Stimulated activated effector memory CD8-positive, alpha-beta T cell treated with anti-CD3 and anti-CD28 coated beads, Interleukin-12 subunit alpha, Interleukin-12 subunit beta, amount 100 ng/mL, for 72 hours (primary cell): ENCODE data around the gene MFSD6L.

Experiments
- ATAC-seq: fragments of 150-1000 bp; cut with Tn5 transposase; 2 replicates; pipeline ENCODE4 v1.10.0; 2021
- DNase-seq, 2 donors: peaks; one replicate each; pipeline ENCODE4 v3.0.0; 2021 to 2022; ENCODE audit warnings: low spot score in 2 of 2
- H3K27ac Mint-ChIP-seq: one replicate; pipeline ENCODE4 v1.8.0; 2022; ENCODE audit warnings: mild to moderate bottlenecking, mixed read lengths
- H3K36me3 Mint-ChIP-seq: one replicate; pipeline ENCODE4 v1.8.0; 2022; ENCODE audit warnings: mild to moderate bottlenecking, mixed read lengths
- H3K4me1 Mint-ChIP-seq: one replicate; pipeline ENCODE4 v1.8.0; 2022; ENCODE audit warnings: mixed read lengths
- H3K4me3 Mint-ChIP-seq: one replicate; pipeline ENCODE4 v1.8.0; 2022; ENCODE audit warnings: mild to moderate bottlenecking, mixed read lengths
- H3K9me3 Mint-ChIP-seq: one replicate; pipeline ENCODE4 v1.8.0; 2022; ENCODE audit warnings: mixed read lengths

The MFSD6L gene

DNA sequence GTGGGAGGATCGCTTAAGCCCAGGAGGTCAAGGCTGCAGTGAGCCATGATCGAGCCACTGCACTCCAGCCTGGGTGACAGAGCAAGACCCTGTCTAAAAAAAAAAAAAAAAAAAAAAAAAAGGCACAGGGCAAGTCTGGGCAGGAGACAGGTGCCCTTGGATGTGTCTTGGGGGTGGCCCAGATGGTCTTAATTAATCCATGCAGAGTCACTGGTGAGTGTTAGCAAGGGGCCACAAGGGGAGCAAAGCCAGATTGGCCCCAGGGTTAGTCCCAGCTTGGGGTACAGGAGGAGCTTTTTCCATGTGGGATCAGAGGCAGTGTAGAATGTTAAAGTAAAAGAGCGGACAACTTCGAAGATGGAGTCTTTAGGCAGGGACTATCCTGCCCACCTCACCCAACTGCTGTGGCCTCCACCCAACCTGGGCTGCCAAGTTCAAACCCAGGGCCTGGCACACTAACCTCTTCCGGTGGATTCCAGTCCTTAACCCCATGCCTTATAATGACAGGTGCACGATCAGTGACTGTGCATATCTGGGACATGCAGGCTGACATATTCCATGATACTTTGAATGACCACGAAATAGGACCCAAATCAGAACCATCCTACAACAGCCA is 32.2 kb upstream of the MFSD6L start:
- no peak for ATAC-seq
- H3K9me3 Mint-ChIP-seq, result no peaks in the 10 kb centered on the region
- H3K36me3 Mint-ChIP-seq, result peaks cover 29% of the 10 kb centered on the region

DNA sequence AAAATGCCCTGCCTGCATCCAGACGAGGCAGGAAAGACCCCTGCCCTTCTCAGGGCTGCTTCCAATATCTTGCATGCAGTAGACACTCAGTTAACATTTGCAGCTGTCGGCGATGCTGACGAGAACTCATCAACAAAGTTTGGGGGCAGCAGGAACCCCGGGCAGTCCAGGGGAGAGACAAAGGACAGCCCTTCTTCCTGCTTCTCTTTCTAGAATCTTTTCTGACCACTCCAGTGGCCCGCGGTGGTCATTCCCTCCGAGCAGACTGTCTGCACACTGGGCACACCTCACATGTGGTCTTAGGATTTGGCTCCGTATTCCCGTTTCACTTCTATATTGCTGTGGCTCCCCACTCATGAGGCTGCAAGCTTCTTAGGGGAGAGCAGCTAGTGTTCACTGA is 31.0 kb upstream of the MFSD6L start:
- ATAC-seq (no peak), DNase-seq (no peak)
- H3K4me1 Mint-ChIP-seq, result no peaks in the 10 kb centered on the region
- H3K36me3 Mint-ChIP-seq, result peaks cover 28% of the 10 kb centered on the region
- no peak overlapping the region for H3K27ac Mint-ChIP-seq
- H3K4me3 Mint-ChIP-seq, result no peak overlapping the region
- no peaks in the 10 kb centered on the region for H3K9me3 Mint-ChIP-seq

More for the DNA sequence above, 32.2 kb upstream of the MFSD6L start:
- no peak overlapping the region for H3K4me3 Mint-ChIP-seq
- no peak overlapping the region for H3K27ac Mint-ChIP-seq
- DNase-seq, result no peak
- H3K4me1 Mint-ChIP-seq, result no peaks in the 10 kb centered on the region

GRCh38 chr17:8829036-8829941 is 30.1 kb upstream of the MFSD6L start:
- no peak overlapping the region for H3K4me3 Mint-ChIP-seq
- no peaks in the 10 kb centered on the region for H3K9me3 Mint-ChIP-seq
- no peaks in the 10 kb centered on the region for H3K4me1 Mint-ChIP-seq
- ATAC-seq (peak; percentile 6), DNase-seq (no peak)
- H3K36me3 Mint-ChIP-seq, result peaks cover 27% of the 10 kb centered on the region
- no peak overlapping the region for H3K27ac Mint-ChIP-seq

DNA sequence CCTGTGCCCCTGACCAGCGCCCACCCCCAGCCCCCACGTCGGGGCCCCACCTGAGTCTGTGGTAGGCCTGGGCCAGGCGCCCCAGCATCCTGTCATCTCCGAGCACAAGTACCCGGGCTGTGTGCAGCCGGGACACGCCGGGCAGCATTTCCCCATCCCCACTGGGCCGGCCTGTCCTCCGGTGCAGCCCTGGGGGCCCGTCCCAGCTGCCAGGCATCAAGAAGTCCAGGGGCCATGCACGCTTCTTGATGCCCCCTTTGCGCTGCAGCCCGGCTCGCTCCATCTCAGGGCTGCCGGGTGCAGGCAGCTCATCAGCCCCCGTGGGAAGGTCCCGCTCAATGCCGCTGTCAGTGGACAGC is 29.3 kb upstream of the MFSD6L start:
- no peaks in the 10 kb centered on the region for H3K4me1 Mint-ChIP-seq
- no peak overlapping the region for H3K27ac Mint-ChIP-seq
- H3K9me3 Mint-ChIP-seq, result no peaks in the 10 kb centered on the region
- DNase-seq (no peak), ATAC-seq (no peak)
- no peak overlapping the region for H3K4me3 Mint-ChIP-seq
- H3K36me3 Mint-ChIP-seq, result peaks cover 24% of the 10 kb centered on the region

- DNase-seq (no peak), ATAC-seq (no peak)
- Mint-ChIP-seq H3K4me3 (no peak overlapping the region), H3K9me3 (no peaks in the 10 kb centered on the region), H3K27ac (no peak overlapping the region), H3K4me1 (no peaks in the 10 kb centered on the region), H3K36me3 (peaks cover 21% of the 10 kb centered on the region)
Observed at GRCh38 chr17:8826808-8827435, 27.8 kb upstream of the MFSD6L start.

DNA sequence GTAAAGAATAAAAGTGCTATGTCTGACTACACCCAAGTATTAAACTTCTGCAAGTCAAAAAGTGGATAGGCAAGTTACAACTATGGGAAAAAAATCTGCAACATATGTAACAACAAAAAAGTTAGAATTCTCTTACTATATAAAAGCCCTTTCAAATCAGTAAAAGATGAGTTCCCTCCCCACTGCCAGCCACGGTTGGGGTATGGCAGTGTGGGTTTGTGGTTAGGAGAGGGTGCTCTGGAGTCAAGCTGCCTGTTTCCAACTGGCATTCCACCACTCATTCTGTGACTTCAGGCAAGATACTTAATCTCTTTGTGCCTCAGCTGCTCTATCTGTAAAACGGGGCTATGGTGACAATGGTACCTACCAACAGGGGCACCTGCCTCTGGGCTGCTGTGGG is 26.6 kb upstream of the MFSD6L start:
- DNase-seq (no peak), ATAC-seq (no peak)
- peaks cover 28% of the 10 kb centered on the region for H3K36me3 Mint-ChIP-seq
- H3K27ac Mint-ChIP-seq, result no peak overlapping the region
- no peak overlapping the region for H3K4me3 Mint-ChIP-seq
- no peaks in the 10 kb centered on the region for H3K4me1 Mint-ChIP-seq
- H3K9me3 Mint-ChIP-seq, result no peaks in the 10 kb centered on the region

- DNase-seq (no peak), ATAC-seq (no peak)
- H3K4me3 Mint-ChIP-seq, result no peak overlapping the region
- peak overlapping the region; percentile 52 for H3K27ac Mint-ChIP-seq
- H3K9me3 Mint-ChIP-seq, result no peaks in the 10 kb centered on the region
- no peaks in the 10 kb centered on the region for H3K4me1 Mint-ChIP-seq
- peaks cover 38% of the 10 kb centered on the region for H3K36me3 Mint-ChIP-seq
Observed at GRCh38 chr17:8823279-8823678, 24.1 kb upstream of the MFSD6L start.

- ATAC-seq (no peak), DNase-seq (no peak)
- no peaks in the 10 kb centered on the region for H3K4me1 Mint-ChIP-seq
- no peaks in the 10 kb centered on the region for H3K9me3 Mint-ChIP-seq
- H3K4me3 Mint-ChIP-seq, result no peak overlapping the region
- peak overlapping the region; percentile 52 for H3K27ac Mint-ChIP-seq
- peaks cover 43% of the 10 kb centered on the region for H3K36me3 Mint-ChIP-seq
Observed at GRCh38 chr17:8822401-8823035, 23.4 kb upstream of the MFSD6L start.

DNA sequence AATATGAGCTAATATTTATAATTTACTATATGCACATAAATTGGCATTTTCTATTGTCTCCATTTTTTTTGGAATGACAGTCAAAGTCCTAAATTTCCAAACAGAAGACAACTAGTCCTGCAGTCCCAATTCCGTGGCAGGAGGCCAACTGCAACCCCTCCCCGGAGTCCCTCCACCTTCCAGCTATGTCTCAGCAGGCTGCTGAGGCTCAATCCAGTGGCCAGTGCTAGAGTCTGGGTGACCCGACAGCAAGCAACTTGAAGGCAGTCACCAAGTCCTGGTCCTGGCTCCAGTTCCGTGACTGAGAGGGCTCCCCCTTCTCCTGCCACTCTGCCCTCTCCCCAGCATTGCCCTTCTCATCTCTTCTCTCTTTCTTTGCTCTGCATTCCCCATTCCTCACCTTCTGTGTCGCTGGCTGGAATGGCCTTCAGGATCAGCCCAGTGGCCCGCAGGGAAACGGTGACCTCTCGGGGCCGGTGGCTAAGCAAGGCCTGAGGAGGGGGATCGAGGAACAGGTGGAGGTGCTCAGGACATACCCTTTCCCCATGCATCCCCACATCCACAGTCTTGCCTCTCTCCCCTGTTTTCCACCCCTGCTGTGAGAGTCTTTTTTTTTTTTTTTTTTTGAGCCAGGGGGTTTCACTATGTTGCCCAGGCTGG is 22.4 kb upstream of the MFSD6L start:
- no peak for DNase-seq
- H3K4me1 Mint-ChIP-seq, result no peaks in the 10 kb centered on the region
- no peak overlapping the region for H3K4me3 Mint-ChIP-seq
- peaks cover 39% of the 10 kb centered on the region for H3K36me3 Mint-ChIP-seq
- H3K27ac Mint-ChIP-seq, result no peak overlapping the region
- no peak for ATAC-seq
- no peaks in the 10 kb centered on the region for H3K9me3 Mint-ChIP-seq

GRCh38 chr17:8820311-8821010 is 21.3 kb upstream of the MFSD6L start:
- Mint-ChIP-seq H3K4me1 (no peaks in the 10 kb centered on the region), H3K36me3 (peaks cover 43% of the 10 kb centered on the region), H3K9me3 (no peaks in the 10 kb centered on the region), H3K4me3 (no peak overlapping the region), H3K27ac (no peak overlapping the region)
- no peak for DNase-seq
- ATAC-seq, result no peak

DNA sequence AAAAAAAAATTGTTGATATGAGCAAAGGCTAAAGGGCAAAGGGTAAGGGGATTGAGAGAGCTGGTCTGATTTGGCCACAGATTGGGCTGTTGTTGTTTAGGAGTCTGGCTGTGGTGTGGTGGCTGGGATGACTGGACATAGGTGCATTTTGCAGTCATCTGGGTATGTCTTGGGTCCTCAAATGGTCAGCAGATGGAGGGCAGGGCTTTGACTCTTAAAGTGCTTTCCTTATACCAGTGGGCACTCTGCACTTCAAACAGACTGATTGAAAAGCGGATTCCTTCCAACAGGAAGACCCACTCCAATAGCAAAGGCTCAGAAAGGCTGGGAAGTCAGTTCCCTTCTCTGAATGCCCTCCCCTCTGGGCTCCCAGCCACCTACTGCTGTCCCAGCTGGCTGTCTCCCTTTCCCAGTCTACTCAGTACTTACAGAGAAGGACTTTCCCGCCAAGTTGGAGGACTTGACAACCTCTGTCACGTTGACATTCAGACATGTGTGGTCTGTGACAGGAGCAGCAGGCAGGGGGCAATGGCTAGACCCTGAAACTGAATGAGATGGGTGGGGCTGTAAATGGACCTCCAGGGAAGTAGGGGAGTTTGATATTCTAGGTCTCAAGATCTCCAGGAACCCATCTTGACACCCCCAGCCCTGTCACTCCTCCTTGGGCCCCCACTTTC is 19.6 kb upstream of the MFSD6L start:
- no peak for DNase-seq
- H3K36me3 Mint-ChIP-seq, result peaks cover 44% of the 10 kb centered on the region
- H3K27ac Mint-ChIP-seq, result peak overlapping the region; percentile 6
- no peak for ATAC-seq
- no peak overlapping the region for H3K4me3 Mint-ChIP-seq
- no peaks in the 10 kb centered on the region for H3K4me1 Mint-ChIP-seq
- H3K9me3 Mint-ChIP-seq, result no peaks in the 10 kb centered on the region

- Mint-ChIP-seq H3K9me3 (no peaks in the 10 kb centered on the region), H3K4me1 (no peaks in the 10 kb centered on the region), H3K27ac (peak overlapping the region; percentile 6), H3K36me3 (peaks cover 41% of the 10 kb centered on the region), H3K4me3 (no peak overlapping the region)
- DNase-seq, result no peak
- ATAC-seq, result no peak
Observed at GRCh38 chr17:8818047-8818446, 18.9 kb upstream of the MFSD6L start.

- ATAC-seq, result peak; percentile 86
- DNase-seq, result no peak
Observed at GRCh38 chr17:8806926-8807550, 7.9 kb upstream of the MFSD6L start.

More at GRCh38 chr17:8806926-8807550, 7.9 kb upstream of the MFSD6L start:
- Mint-ChIP-seq H3K4me1 (peaks cover 18% of the 10 kb centered on the region), H3K27ac (peak overlapping the region; percentile 26), H3K36me3 (peaks cover 25% of the 10 kb centered on the region), H3K9me3 (peaks cover 10% of the 10 kb centered on the region), H3K4me3 (no peak overlapping the region)
